Thyroid gland (tissue), 4 donors: ENCODE results near the gene SOD1. TPM values are rescaled to one million over a fixed set of nuclear protein-coding genes. Genes with fewer than 3 reads are reported as not detected.
"Not testable (repeated sequence)": the region's sequence is repeated elsewhere in the genome, so short reads cannot be mapped to it uniquely, and the experiment has no call there.

ENCODE experiments used
- DNase-seq, 2 donors: peaks; one replicate each; pipeline ENCODE4 v3.0.0-alpha.2; 2019
- H3K27ac ChIP-seq, 3 donors: fragments of 200-600 bp; sonication (generic); 1 replicate in 2 of 3; 2 replicates in 1 of 3; pipeline ENCODE4 v1.5.1; 2016 to 2019; ENCODE audit warnings: mild to moderate bottlenecking in 1 of 3, moderate library complexity in 1 of 3
- H3K27me3 ChIP-seq: fragments of 200-600 bp; sonication (generic); one replicate; pipeline ENCODE4 v1.5.1; 2019
- H3K36me3 ChIP-seq, 2 donors: fragments of 200-600 bp; sonication (generic); one replicate each; pipeline ENCODE4 v1.5.1; 2016 to 2019
- H3K4me1 ChIP-seq, 2 donors: fragments of 200-600 bp; sonication (generic); one replicate each; pipeline ENCODE4 v1.5.1; 2017 to 2019
- H3K4me3 ChIP-seq, 3 donors: fragments of 200-600 bp; sonication (generic); replicated peaks in 1 of 3; 1 replicate in 2 of 3; 2 replicates in 1 of 3; pipeline ENCODE4 v1.5.1; 2016; ENCODE audit warnings: mild to moderate bottlenecking in 1 of 3
- H3K9me3 ChIP-seq: fragments of 200-600 bp; sonication (generic); one replicate; pipeline ENCODE4 v1.5.1; 2017
- POLR2A ChIP-seq, 2 donors: fragments of 450-650 bp; IDR thresholded peaks; one replicate each; pipeline ENCODE4 v1.6.1; 2017; ENCODE audit warnings: antibody characterized with exemption in 2 of 2, mild to moderate bottlenecking in 2 of 2, moderate library complexity in 1 of 2
- WGBS, 2 donors: methylation state at CpG; one replicate each; pipeline ENCODE4 v1.1.5; 2017; 5-methylcytosine and 5-hydroxymethylcytosine counted together
- intact Hi-C: fragments of 100-400 bp; cut with DNase I; formaldehyde crosslinking; loops from one replicate; pipeline ENCODE4 v1.15.1; 2023
- total RNA-seq, 4 donors: library from RNA; depleted of rRNA; stranded (reverse); fragments of >200 nt; gene quantifications; one replicate each; pipeline ENCODE4 v1.2.3, GENCODE V29; 2016
- TF ChIP-seq, protein P1 (sequence below), 6 experiments: fragments of 200-600 bp in 3 of 6; fragments of 450-650 bp in 3 of 6; sonication (generic) in 3 of 6; IDR thresholded peaks; one replicate each; pipeline ENCODE4 v1.5.1; 2016 to 2019; ENCODE audit warnings: antibody characterized with exemption in 6 of 6, mild to moderate bottlenecking in 2 of 6, inconsistent platforms in 1 of 6, moderate library complexity in 1 of 6

SOD1 gene
- total RNA-seq, 4 donors from 2014 or later, result 147 to 331 (median 261) TPM

DNA sequence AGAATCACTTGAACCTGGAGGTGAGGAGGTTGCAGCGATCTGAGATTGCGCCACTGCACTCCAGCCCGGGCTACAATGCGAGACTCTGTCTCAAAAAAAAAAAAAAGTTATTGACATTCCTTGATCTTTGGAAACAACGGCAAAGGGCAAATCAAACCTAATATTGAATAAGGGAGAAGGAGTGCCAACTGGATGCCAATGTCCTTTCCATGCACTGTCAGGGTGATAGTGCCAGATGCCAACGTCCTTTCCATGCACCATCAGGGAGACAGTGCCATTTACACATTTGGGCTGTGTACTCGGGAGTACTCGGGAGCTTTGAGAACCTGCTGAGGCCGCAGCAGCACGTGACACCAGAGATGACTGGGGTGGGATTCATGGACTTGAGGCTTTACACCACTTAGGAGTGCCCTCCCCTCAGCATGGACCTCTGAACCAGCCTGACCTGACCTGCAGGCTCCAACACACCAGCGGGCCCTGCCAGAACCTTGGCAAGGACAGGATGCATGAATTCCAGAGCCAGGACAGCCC, 34.5 kb upstream of the SOD1 start:
- no peaks in the 10 kb centered on the region for H3K36me3 ChIP-seq
- WGBS, 2 donors, result 91 to 95% methylated on average over 10 to 11 of the region's 11 CpGs
- no peaks in the 10 kb centered on the region for H3K4me1 ChIP-seq
- no peak overlapping the region for H3K4me3 ChIP-seq
- DNase-seq, result no peak
- intact Hi-C loops, result no loop called here
- no peak for TF ChIP-seq POLR2A (IDR thresholded peaks at IDR 0.05)
- TF ChIP-seq, protein P1, sequence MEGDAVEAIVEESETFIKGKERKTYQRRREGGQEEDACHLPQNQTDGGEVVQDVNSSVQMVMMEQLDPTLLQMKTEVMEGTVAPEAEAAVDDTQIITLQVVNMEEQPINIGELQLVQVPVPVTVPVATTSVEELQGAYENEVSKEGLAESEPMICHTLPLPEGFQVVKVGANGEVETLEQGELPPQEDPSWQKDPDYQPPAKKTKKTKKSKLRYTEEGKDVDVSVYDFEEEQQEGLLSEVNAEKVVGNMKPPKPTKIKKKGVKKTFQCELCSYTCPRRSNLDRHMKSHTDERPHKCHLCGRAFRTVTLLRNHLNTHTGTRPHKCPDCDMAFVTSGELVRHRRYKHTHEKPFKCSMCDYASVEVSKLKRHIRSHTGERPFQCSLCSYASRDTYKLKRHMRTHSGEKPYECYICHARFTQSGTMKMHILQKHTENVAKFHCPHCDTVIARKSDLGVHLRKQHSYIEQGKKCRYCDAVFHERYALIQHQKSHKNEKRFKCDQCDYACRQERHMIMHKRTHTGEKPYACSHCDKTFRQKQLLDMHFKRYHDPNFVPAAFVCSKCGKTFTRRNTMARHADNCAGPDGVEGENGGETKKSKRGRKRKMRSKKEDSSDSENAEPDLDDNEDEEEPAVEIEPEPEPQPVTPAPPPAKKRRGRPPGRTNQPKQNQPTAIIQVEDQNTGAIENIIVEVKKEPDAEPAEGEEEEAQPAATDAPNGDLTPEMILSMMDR (IDR thresholded peaks at IDR 0.05), result no peak
- no peaks in the 10 kb centered on the region for H3K9me3 ChIP-seq
- H3K27me3 ChIP-seq, result no peaks in the 10 kb centered on the region
- H3K27ac ChIP-seq, result no peak overlapping the region

DNA sequence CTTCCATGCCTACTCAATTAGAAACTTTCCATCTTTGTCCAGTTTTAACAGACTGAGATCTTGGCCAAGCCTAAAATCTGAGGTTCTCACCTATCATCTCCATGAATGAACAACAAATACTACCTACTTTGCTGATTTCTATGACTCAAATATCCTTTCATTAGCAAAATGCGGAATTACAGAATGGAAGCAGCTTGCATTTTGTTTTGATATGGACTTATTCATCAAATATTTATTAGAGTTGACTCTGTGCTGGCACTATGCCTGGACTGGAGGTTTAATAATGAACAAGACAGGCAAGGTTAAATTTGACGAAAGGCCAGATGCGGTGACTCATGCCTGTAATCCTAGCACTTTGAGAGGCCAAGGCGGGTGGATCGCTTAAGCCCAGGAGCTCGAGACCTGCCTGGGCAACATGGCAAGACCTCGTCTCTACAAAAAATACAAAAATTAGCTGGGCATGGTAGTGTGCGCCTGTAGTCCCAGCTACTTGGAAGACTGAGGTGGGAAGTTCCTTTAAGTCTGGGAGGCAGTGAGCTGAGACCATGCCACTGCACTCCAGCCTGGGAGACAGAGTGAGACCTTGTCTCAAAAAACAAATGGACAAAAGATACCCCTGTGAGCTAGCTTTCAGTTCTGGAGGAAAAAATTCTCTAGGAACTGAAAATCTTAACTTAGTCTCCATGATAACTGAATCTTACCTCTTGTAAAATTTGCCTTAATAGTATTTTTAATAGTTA, 29.4 kb upstream of the SOD1 start:
- Histone ChIP-seq H3K9me3 (no peaks in the 10 kb centered on the region), H3K27ac (no peak overlapping the region), H3K27me3 (no peaks in the 10 kb centered on the region), H3K36me3 (no peaks in the 10 kb centered on the region), H3K4me1 (no peaks in the 10 kb centered on the region), H3K4me3 (no peak overlapping the region)
- no peak for TF ChIP-seq POLR2A (IDR thresholded peaks at IDR 0.05)
- TF ChIP-seq, protein P1 (IDR thresholded peaks at IDR 0.05), result no peak
- DNase-seq, result peak; percentile 34 to 35
- WGBS, 2 donors, result 59 to 68% methylated on average over 8 of the region's 8 CpGs
- intact Hi-C loops, result no loop called here

DNA sequence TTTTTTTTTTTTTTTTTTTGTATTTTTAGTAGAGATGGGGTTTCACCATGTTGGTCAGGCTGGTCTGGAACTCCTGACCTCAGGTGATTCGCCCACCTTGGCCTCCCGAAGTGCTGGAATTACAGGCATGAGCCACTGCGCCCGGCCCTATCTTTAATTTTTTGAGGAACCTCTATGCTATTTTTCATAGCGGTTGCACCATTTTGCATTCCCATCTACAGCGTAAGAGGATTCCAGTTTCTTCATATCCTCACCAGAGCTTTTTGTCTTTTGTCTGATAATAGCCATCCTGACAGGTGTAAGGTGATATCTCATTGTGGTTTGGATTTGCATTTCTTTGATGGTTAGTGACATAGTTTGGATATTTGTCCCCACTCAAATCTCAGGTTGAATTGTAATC, 27.6 kb upstream of the SOD1 start:
- H3K27ac ChIP-seq, H3K4me1 ChIP-seq, intact Hi-C loops: not testable (repeated sequence)

DNA sequence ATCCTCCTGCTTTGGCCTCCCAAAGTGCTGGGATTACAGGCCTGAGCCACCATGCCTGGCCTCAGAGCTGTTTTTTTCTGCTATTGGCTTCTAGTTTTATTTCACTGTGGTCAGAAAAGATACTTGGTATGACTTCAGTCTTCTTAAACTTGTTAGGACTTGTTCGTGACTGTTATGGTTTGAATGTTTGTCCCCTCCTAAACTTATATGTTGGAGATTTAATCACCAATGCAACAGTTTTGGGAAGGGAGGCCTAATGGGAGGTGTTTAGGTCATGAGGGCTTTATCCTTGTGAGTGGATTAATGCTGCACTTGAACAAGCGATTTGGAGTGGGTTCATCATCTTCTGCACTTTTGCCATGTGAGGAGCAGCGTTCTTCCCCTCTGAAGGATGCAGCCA, 24.5 kb upstream of the SOD1 start:
- H3K4me3 ChIP-seq, result no peak overlapping the region
- intact Hi-C loops, result no loop called here
- H3K27me3 ChIP-seq, result no peaks in the 10 kb centered on the region
- TF ChIP-seq POLR2A (IDR thresholded peaks at IDR 0.05), result no peak
- TF ChIP-seq, protein P1 (IDR thresholded peaks at IDR 0.05), result no peak
- no peaks in the 10 kb centered on the region for H3K36me3 ChIP-seq
- no peaks in the 10 kb centered on the region for H3K4me1 ChIP-seq
- no peak for DNase-seq
- no peaks in the 10 kb centered on the region for H3K9me3 ChIP-seq
- H3K27ac ChIP-seq, result no peak overlapping the region
- WGBS, 2 donors, result 90 to 95% methylated on average over 3 of the region's 3 CpGs

More for the DNA sequence above, 27.6 kb upstream of the SOD1 start:
- not testable (repeated sequence) for H3K4me3 ChIP-seq, H3K9me3 ChIP-seq, H3K36me3 ChIP-seq, H3K27me3 ChIP-seq, DNase-seq
- 96 to 99% methylated on average over 6 of the region's 6 CpGs for WGBS, 2 donors

DNA sequence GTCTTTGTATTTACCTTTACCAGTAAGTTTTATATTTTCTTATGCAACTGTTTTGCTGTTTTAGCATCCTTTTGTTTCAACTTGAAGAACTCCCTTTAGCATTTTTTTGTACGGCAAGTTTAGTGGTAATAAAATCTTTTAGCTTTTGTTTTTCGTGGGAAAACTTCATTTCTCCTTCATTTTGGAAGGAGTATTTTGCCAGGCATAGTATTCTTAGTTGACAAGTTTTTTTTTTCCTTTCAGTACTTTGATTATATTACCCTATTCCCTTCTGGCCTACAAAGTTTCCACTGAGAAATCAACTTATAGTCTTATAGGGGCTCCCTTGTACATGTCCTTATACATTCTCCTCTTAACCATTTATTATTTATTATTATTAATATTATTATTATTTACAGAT, 22.6 kb upstream of the SOD1 start:
- Histone ChIP-seq H3K4me3 (no peak overlapping the region), H3K27me3 (no peaks in the 10 kb centered on the region), H3K27ac (no peak overlapping the region), H3K36me3 (no peaks in the 10 kb centered on the region), H3K9me3 (no peaks in the 10 kb centered on the region), H3K4me1 (no peaks in the 10 kb centered on the region)
- WGBS, 2 donors, result 81 to 85% methylated on average over 2 of the region's 2 CpGs
- no peak for DNase-seq
- TF ChIP-seq POLR2A (IDR thresholded peaks at IDR 0.05), result no peak
- TF ChIP-seq, protein P1 (IDR thresholded peaks at IDR 0.05), result no peak
- intact Hi-C loops, result no loop called here
